Measurements from ENCODE around the gene LYL1. TPM values are rescaled to one million over a fixed set of nuclear protein-coding genes. Genes with fewer than 3 reads are reported as not detected.

The LYL1 gene
- total and polyA plus RNA-seq, 2 of the 13 experiments (the other 11 are each of a cell fraction or from before 2014, with no cell fraction given): 0.75 to 0.92 TPM

- TF ChIP-seq PAXIP1 (CRISPR knock-in tag; conservative IDR thresholded peaks at IDR 0.05) (no peak), ZNF318 (CRISPR knock-in tag; IDR thresholded peaks at IDR 0.05) (no peak), IRF2 (CRISPR knock-in tag; IDR thresholded peaks at IDR 0.05) (peak; percentile 45; the same call in 1 of the 2 replicates), GATAD1 (CRISPR knock-in tag; IDR thresholded peaks at IDR 0.05) (peak; percentile 45), IKZF5 (CRISPR knock-in tag; IDR thresholded peaks at IDR 0.05) (peak; percentile 91), ZNF260 (CRISPR knock-in tag; IDR thresholded peaks at IDR 0.05; ENCODE audit: borderline replicate concordance, low read depth) (no peak), ZMYM4 (CRISPR knock-in tag; IDR thresholded peaks at IDR 0.05) (no peak), DR1 (CRISPR knock-in tag; IDR thresholded peaks at IDR 0.05) (no peak), NFKB2 (CRISPR knock-in tag; IDR thresholded peaks at IDR 0.05; ENCODE audit: borderline replicate concordance) (peak; percentile 87; the same call in 1 of the 2 replicates)
Measured at GRCh38 chr19:13060964-13061927, 41.4 kb downstream of the LYL1 start (continued).
